NCI-H1092 (cell line): ENCODE results near the gene PITPNM1.
"Not testable (repeated sequence)": the region's sequence is repeated elsewhere in the genome, so short reads cannot be mapped to it uniquely, and the experiment has no call there.

ENCODE experiments used
- DNase-seq: peaks from one replicate; lab custom pipeline; 2025; lab: John Stamatoyannopoulos, UW

Gene PITPNM1

DNA sequence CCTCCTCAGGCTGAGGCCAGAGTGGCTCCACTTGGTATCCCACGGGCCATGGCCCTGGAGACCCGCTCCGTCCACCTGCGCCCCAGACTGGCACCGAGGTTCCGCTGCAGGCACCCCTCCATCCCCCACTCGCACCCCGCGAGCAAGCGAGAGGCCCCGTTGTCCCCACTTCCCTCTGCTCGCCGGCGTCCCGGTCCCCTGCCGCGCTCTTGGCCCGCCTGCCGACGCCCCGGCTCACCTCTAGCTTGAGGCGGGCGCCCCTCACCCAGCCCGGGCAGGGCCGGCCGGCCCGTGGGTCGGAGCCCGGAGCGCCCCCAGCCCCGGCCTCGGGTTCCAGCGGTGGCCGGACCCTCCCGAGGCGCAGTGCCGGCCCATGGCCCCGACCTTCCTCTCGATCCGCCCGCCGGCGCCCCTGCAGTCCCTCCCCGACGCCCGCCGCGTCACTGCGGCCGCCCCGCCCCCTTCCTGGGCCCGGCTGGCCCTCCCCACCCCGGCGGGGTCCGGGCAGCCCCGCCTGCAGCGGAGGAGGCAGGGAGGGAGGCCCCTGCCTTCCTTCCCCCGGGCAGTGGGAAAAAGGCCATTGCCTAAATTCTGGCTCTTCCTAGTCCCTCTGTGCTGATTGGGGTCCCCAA, at the start of gene PITPNM1:
PITPNM1 (minus strand) TSS at position 414 of the 632 bp plus-strand sequence. CDS start 1,183 bp downstream, outside the sequence.
- DNase-seq = no peak

DNA sequence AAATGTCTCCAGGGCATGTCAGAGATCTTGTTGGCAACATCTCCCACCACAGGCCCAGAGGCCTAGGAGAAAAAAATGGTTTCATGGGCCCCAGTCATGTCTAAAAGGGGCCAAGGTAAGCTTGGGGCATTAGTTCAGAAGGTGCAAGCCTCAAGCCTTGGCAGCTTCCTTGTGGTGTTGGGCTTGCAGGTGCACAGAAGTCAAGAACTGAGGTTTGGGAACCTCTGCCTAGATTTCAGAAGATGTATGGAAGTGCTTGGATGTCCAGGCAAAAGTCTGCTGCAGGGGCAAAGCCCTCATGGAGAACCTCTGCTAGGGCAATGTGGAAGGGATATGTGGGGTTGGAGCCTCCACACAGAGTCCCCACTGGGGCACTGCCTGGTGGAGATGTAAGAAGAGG, 46.5 kb upstream of the PITPNM1 start:
- not testable (repeated sequence) for DNase-seq

DNA sequence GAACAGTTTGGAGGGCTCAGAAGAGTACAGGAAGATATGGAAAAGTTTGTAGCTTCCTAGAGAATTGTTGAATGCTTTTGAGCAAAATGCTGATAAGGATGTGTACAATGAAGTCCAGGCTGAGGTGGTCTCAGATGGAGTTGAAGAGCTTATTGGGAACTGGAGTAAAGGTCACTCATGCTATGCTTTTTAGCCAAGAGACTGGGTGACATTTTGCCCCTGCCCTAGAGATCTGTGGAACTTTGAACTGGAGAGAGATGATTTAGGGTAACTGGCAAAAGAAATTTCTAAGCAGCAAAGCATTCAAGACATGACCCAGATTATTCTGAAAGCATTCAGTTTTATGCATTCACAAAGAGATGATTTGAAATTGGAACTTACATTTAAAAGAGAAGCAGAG, 46.0 kb upstream of the PITPNM1 start:
- DNase-seq = no peak

DNA sequence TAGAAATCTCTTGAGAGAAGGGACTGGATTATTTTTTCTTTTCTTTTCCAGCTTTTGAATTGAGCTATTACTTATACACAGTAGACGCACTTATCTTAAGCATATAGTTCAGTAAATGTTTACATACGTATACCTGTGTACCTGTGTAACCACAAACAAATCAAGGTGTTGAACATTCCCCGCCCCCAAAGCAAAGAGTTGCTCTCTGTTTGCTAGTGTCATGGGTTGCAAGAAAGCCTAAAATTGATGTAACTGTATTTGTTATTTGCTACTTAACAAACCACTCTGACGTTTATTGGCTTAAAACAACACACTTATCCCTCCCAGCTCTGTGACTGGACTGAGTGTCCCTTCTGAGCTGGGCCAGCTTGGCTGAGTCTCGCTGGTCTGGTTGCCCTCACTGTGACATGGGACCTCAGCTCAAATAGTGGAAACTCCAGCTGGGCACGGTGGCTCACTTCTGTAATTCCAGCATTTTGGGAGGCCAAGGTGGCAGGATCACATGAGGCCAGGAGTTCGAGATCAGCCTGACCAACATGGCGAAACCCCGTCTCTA, 43.5 kb upstream of the PITPNM1 start:
- DNase-seq = no peak

DNA sequence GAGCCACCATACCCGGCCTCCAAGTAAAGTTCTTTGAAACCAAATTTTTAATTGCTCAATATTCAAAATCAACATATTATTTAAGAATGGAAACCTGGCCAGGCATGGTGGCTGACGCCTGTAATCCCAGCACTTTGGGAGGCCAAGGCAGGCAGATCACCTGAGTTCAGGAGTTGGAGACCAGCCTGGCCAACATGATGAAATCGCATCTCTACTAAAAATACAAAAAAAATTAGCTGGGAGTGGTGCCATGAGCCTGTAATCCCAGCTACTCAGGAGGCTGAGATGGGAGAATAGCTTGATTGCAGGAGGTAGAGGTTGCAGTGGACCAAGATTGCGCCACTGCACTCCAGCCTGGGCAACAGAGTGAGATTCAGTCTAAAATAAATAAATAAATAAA, 42.9 kb upstream of the PITPNM1 start:
- not testable (repeated sequence) for DNase-seq

DNA sequence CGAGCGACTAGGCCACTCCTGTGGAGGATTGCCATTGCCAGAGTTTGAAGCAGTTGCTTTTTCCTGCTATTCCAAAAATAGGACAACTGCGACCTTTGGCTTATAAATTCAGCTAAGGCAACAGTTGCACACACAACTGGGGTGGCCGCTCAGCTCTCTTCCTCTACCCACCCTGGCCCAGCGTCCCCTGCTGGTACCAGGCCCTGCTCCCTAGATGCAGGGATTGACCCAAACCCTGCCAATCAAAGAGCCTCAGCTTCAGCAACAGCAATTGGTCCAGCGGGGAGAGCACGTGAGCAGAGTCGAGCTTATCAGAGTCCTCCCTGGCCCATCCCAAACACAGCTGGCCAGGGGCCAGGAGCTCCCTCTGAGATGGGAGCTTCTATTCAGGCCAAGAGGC, 40.1 kb upstream of the PITPNM1 start:
- no peak for DNase-seq

DNA sequence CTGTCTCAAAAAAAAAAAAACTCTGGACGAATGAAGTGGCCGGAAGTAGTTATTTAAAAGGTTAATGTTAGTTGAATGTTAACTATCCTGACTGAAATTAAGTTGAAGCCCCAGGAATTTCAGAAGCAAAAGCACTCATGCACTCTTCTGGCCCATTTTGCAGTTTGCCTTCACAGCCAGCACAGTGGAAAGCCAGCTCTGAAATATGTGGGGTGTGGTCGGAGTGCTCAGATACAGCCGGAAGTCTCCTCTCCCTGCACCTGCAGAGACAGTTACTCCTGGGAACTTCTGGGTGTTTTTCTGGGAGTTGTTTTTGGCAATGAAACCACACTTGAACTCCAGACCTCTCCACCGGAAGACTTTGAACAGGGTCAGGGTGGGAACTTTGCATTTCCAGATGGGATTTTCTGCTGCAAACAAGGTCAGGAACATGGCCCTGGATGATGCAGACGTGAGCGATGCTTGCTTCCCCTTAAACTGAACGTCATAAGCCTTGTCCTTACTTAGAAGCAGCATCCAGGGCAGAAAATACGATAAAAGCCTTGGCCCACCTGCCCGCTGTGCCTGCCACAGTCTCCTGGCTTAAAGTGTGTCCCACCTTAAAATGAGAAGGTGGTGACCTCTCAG, 39.6 kb upstream of the PITPNM1 start:
- no peak for DNase-seq

DNA sequence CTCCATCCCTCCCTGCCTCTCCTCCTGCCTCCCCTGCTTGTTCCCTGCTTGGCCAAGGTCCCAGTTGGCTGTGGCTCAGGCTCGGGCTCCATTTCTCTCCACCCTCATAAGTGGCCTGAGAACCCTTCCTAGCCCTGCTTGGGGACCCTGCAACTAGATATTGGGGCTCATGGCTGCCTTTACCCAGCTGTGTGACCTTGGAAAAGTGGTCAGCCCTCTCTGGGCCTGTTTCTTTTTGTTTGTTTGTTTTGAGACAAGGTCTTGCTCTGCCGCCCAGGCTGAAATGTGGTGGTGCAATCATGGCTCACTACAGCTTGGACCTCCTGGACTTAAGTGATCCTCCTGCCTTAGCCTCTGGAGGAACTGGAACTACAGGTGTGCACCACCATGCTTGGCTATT, 38.4 kb upstream of the PITPNM1 start:
- DNase-seq = no peak

- DNase-seq = no peak
These were observed 37.8 kb upstream of the PITPNM1 start for GRCh38 chr11:67542971-67543370.

DNA sequence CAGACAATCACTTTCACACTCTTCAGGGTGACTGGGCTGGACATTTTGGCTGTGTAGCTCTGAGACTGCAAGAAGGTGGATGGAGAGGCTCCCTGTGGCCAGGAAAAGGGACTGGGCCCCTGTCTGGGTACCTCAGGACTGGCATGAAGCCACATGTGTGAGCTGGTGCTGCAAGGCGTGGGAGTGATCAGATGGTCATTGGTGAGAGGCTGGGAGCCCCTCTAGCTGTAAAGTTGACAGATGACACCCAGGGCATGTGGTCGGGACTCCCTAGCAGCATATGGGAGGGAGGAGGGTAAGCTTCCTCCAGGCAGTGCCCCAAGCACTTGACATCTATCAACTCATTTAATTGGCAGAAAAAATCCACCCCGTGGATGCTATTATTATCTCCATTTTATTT, 37.0 kb upstream of the PITPNM1 start:
- DNase-seq = no peak

GRCh38 chr11:67541198-67541597, 36.0 kb upstream of the PITPNM1 start:
- DNase-seq = no peak

- DNase-seq = no peak
These were observed 34.4 kb upstream of the PITPNM1 start for GRCh38 chr11:67539550-67539949.

GRCh38 chr11:67538823-67539505, 33.8 kb upstream of the PITPNM1 start:
- no peak for DNase-seq

GRCh38 chr11:67538306-67538705, 33.1 kb upstream of the PITPNM1 start:
- DNase-seq = no peak

- DNase-seq = no peak
These were observed 30.4 kb upstream of the PITPNM1 start for GRCh38 chr11:67535561-67535960.

- no peak for DNase-seq
These were observed 29.0 kb upstream of the PITPNM1 start for GRCh38 chr11:67534070-67534679.

DNA sequence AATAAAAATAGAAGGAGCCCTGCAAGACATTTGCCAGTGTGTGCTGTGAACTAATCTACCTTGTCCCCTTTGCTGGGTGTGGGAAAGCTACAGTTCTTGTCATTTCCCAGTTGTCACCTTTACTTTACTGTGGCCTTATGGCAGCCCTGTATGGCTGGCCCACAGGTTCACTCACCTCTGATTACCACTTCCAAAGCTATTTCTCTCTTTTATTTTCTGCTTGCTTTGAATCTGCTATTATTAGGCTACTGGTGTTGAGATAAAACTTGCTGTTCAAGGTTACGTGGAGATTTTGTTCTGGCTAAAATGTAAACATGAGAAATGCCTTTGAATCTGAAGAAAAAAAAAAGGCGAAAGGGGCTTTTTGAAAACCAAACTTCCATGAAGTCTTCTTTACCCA, 27.7 kb upstream of the PITPNM1 start:
- no peak for DNase-seq

- no peak for DNase-seq
These were observed 25.1 kb upstream of the PITPNM1 start for GRCh38 chr11:67530282-67530592.

DNA sequence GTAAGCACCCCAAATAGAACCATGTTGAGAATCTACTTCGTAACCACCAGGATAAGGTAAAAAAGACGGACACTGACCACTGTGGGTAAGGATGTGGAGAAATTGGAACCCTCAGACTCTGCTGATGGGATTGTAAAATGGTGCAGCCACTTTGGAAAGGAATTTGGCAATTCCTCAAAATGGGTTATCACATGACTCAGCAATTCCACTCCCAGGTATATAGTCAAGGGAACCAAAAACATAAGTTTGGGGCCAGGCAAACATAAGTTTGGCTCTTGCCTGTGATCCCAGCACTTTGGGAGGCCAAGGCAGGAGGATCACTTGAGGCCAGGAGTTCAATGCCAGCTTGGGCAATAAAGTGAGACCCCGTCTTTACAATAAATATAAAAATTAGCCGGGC, 23.2 kb upstream of the PITPNM1 start:
- no peak for DNase-seq

DNA sequence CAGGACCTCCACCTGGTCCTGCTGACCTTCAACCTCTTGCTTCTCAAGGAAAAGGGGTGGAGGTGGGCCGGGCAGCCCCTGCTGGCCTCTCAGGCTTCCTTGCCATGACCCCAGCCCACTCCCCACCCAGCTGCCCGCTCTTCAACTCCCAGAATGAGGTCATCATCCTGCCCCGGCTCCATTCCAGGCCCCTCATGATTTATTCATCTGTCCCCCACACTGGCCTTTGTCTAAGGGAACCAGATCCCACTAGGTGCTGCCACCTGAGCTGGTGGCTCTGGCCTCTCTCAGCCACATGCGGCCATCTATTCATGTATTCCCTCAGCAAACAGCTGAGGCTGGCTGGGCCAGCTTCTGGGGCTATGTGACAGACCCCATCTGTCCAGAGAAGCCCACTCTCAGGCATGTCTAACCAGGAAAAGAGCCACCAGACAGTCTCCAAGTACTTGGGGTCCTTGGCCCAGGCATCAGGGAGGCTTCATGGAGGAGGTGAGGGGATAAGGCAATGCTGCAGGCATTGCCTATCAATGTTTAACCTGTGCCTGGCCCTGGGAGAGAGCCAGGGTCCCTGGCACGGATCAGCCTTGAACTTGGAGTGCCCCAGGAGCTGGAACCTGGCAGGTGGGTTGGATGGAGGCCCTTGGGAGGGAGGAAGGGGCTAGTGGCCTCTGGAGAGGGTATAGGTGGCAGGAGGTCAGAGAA, 20.3 kb upstream of the PITPNM1 start:
- no peak for DNase-seq

DNA sequence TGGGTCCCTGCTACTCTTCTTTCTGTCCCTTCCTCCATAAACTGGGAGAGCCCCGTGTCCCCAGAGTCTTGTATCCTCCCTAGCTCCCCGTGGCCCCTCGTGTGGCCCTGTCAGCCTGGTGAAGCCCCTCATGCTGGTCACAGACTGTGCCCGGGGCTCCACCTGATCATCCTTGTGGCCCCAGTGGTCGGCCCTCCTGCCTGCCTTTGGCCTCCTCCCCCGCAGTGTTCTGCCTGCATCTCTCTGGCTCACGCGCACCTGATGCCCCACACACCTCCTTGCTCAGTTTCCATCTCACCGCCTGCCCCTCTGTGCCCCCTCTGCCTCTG, 19.3 kb upstream of the PITPNM1 start:
- no peak for DNase-seq
